GM19395 (cell line): ENCODE measurements around the gene FBN1.

Experiments used
- ATAC-seq: cut with Tn5 transposase; IDR thresholded peaks from one replicate; pipeline ENCODE4 v1.9.1; 2021; ENCODE audit warnings: mild to moderate bottlenecking, moderate library complexity; ENCODE audit not compliant: unreplicated experiment

Gene FBN1

DNA sequence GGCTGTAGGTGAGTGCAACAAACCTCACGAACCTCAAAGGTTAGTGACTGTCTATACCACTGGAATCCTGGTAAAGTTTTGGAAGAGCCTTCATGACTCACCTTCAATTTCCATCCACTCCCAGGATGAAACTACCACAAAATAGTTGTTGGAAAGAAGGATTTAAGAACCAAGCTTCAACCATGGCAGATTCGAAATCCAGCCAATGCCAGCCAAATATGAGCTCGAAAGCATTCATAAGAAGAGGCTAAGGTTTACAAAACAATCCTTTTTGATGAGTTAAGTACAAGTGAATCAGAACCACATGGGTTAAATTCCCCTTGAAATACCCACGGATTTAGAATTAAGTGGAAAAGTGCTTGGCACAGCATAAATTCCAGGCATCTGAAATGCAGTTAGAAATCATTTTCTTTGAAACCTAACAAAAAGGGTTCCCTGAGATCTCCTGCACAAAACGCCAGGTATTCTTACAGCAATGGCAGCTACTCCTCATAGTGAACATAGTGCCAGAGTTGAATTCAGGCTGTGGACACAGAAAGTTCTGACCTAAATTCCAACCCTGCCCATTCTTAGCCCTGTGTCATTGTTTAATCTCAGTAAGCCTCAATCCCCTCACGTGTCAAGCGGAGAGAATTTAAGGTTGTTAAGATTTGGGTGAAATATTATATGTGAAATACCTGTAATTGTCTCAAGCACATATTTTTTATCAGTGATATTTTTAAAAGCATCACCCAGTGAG lies 89.2 kb downstream of the FBN1 start:
- ATAC-seq: no peak

- ATAC-seq: no peak
Observed at GRCh38 chr15:48555241-48555881, 90.1 kb downstream of the FBN1 start.

- ATAC-seq: no peak
Observed at GRCh38 chr15:48554112-48554511, 91.4 kb downstream of the FBN1 start.

GRCh38 chr15:48553559-48553958 lies 92.0 kb downstream of the FBN1 start:
- no peak for ATAC-seq

- ATAC-seq: no peak
Observed at GRCh38 chr15:48550822-48551525, 94.5 kb downstream of the FBN1 start.

- ATAC-seq: no peak
Observed at GRCh38 chr15:48548455-48548854, 97.1 kb downstream of the FBN1 start.

- ATAC-seq: no peak
Observed at GRCh38 chr15:48547286-48547685, 98.2 kb downstream of the FBN1 start.

DNA sequence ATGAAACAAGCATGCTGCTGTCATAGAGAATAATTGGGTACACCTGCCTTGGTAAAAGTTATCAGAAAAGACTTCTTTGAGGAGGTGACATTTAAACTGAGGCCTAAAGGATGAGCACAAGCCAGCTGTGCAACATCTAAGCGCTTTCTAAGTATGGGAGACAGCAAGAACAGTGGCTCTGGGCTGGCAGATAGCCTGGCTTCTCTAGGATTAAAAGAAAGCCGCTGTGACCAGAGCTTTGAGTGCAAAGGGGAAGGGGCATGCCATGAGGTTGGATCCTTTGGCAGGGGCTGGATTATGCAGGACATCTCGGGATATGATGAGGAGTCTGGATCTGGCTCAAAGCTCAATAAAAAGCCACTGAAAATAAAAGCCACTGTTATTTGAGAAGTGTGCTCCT lies 99.2 kb downstream of the FBN1 start:
- no peak for ATAC-seq

DNA sequence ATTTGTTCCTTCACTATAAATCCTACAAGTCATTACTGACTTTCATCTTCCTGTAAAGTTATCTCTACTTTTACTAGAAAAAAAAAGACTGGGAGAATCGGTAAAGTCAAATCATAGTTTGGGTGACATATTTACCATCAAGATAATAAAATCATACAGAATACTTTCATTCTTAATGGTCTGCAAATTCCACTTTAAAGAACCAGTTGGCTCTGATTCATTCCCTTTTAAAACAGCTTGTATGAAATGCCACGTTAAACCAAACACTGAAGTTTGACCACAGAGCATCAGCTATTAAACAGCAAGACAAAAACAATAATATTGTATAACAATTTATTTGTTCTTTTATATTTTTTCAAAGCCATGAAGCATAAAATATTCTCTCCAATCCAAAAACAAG lies 100.7 kb downstream of the FBN1 start:
- no peak for ATAC-seq

- ATAC-seq: peak; percentile 92
Observed at GRCh38 chr15:48541341-48542278, 103.9 kb downstream of the FBN1 start.

- ATAC-seq: no peak
Observed at GRCh38 chr15:48540756-48541155, 104.8 kb downstream of the FBN1 start.

GRCh38 chr15:48538941-48539340 lies 106.6 kb downstream of the FBN1 start:
- no peak for ATAC-seq

GRCh38 chr15:48537271-48538113 lies 108.0 kb downstream of the FBN1 start:
- ATAC-seq: no peak

DNA sequence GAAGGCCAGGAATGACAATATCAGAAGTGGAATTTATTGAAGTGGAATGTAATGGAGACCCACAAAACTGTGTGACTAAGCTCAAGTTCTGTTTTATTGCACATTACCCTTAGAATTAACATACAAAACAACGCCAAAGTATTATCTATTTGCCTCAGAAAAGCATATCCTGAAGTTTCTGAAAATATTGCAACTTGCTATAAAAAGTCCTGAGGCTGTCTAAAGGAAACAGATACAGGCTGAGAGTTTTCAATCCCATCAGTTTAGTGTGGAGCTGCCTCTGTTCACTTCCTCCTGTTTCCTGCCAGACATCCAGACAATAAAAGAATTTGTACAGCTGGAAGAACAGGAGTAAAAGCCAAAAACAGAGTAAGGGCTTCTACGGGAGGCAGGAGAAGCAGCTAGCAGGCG lies 108.8 kb downstream of the FBN1 start:
- ATAC-seq: no peak

GRCh38 chr15:48533982-48534381 lies 111.5 kb downstream of the FBN1 start:
- ATAC-seq: no peak

GRCh38 chr15:48532946-48533345 lies 112.6 kb downstream of the FBN1 start:
- no peak for ATAC-seq

GRCh38 chr15:48530528-48530927 lies 115.0 kb downstream of the FBN1 start:
- no peak for ATAC-seq

- no peak for ATAC-seq
Observed at GRCh38 chr15:48528921-48529320, 116.6 kb downstream of the FBN1 start.

DNA sequence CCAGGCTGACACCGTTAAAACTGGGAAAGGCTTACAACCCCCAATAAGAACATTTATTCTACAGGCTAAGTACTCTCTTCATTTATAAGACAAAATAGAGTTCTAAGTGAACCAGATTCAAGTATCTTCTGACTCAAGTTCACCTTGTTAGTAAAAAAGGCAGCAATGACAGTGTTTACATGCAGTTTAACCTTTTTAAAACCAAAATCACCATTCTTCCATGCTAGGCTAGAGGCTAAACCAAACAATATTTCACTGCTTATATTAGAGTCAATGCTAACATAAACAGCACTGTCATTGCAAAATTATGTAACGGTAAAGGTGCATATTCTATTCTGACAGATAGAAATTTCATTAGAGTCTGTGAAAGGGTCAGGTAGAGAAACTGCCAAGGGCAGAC lies 118.0 kb downstream of the FBN1 start:
- no peak for ATAC-seq

GRCh38 chr15:48522911-48523310 lies 122.6 kb downstream of the FBN1 start:
- no peak for ATAC-seq
